Measurements from ENCODE around the gene SHB.

GRCh38 chr9:37917313-37917731 is 151.7 kb downstream of the SHB start:
- no peak for TF ChIP-seq RCOR1 (IDR thresholded peaks at IDR 0.05; ENCODE audit: low read depth, low read length)
- TF ChIP-seq, protein P1, sequence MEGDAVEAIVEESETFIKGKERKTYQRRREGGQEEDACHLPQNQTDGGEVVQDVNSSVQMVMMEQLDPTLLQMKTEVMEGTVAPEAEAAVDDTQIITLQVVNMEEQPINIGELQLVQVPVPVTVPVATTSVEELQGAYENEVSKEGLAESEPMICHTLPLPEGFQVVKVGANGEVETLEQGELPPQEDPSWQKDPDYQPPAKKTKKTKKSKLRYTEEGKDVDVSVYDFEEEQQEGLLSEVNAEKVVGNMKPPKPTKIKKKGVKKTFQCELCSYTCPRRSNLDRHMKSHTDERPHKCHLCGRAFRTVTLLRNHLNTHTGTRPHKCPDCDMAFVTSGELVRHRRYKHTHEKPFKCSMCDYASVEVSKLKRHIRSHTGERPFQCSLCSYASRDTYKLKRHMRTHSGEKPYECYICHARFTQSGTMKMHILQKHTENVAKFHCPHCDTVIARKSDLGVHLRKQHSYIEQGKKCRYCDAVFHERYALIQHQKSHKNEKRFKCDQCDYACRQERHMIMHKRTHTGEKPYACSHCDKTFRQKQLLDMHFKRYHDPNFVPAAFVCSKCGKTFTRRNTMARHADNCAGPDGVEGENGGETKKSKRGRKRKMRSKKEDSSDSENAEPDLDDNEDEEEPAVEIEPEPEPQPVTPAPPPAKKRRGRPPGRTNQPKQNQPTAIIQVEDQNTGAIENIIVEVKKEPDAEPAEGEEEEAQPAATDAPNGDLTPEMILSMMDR (IDR thresholded peaks at IDR 0.05), result no peak
- TF ChIP-seq PHF8 (IDR thresholded peaks at IDR 0.05; ENCODE audit: borderline replicate concordance, low read depth), result no peak
- TF ChIP-seq POLR2A (IDR thresholded peaks at IDR 0.05; ENCODE audit: low read length), result no peak
- TF ChIP-seq, protein P2, sequence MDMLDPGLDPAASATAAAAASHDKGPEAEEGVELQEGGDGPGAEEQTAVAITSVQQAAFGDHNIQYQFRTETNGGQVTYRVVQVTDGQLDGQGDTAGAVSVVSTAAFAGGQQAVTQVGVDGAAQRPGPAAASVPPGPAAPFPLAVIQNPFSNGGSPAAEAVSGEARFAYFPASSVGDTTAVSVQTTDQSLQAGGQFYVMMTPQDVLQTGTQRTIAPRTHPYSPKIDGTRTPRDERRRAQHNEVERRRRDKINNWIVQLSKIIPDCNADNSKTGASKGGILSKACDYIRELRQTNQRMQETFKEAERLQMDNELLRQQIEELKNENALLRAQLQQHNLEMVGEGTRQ (IDR thresholded peaks at IDR 0.05), result no peak
- no peak for TF ChIP-seq RAD21 (conservative IDR thresholded peaks at IDR 0.05 in 1 of 2, IDR thresholded peaks at IDR 0.05 in 1 of 2)
- no peak for TF ChIP-seq REST (IDR thresholded peaks at IDR 0.05)
- no peak for TF ChIP-seq SMC3 (IDR thresholded peaks at IDR 0.05)
- no peak for TF ChIP-seq RARB (CRISPR knock-in tag; IDR thresholded peaks at IDR 0.05)
- no peak for TF ChIP-seq EP300 (IDR thresholded peaks at IDR 0.05)
- no peak for TF ChIP-seq MYC (IDR thresholded peaks at IDR 0.05; ENCODE audit: borderline replicate concordance, low read length)

Measured in A549 (cell line).